ENCODE results near the gene MRRF. TPM values are rescaled to one million over a fixed set of nuclear protein-coding genes. Genes with fewer than 3 reads are reported as not detected.

The MRRF gene
- total RNA-seq, 4 donors from 2014 or later: 20.5 to 29.2 (median 28.5) TPM

- intact Hi-C loops (cut with DNase I): loop anchor here (5.0 to 10.0 kb wide), 3 partner anchors 86 to 563 kb away; partner anchors contain the start of genes PDCL and TTLL11
- H3K27ac ChIP-seq (replicated peaks in 1 of 4): peak overlapping the region; percentile 28 to 92 (median 46)
- no peak for DNase-seq (ENCODE audit: extremely low spot score)
- peaks cover 7 to 43% (median 39%) of the 10 kb centered on the region in 4 donors for H3K36me3 ChIP-seq
- TF ChIP-seq POLR2A (IDR thresholded peaks at IDR 0.05; ENCODE audit: low read depth): no peak
- TF ChIP-seq CTCF (IDR thresholded peaks at IDR 0.05): no peak
- TF ChIP-seq EP300 (IDR thresholded peaks at IDR 0.05): no peak
- peak; percentile 25 to 43 for TF ChIP-seq POLR2AphosphoS5 (IDR thresholded peaks at IDR 0.05)
- H3K4me3 ChIP-seq: no peak overlapping the region
- no peaks in the 10 kb centered on the region for H3K9me3 ChIP-seq
- peaks cover 42 to 54% (median 46%) of the 10 kb centered on the region in 4 donors for H3K4me1 ChIP-seq
- 44% methylated on average over 1 of the region's 1 CpG for WGBS
- no peaks in the 10 kb centered on the region for H3K27me3 ChIP-seq
These were observed 3.2 kb upstream of the MRRF start for GRCh38 chr9:122261469-122261881.

GRCh38 chr9:122262073-122262472, 2.6 kb upstream of the MRRF start:
- TF ChIP-seq POLR2A (IDR thresholded peaks at IDR 0.05; ENCODE audit: low read depth) (no peak), EP300 (IDR thresholded peaks at IDR 0.05) (no peak), CTCF (IDR thresholded peaks at IDR 0.05) (no peak), POLR2AphosphoS5 (IDR thresholded peaks at IDR 0.05) (no peak)
- DNase-seq (ENCODE audit: extremely low spot score): no peak
- H3K27ac ChIP-seq (replicated peaks in 1 of 4): peak overlapping the region; percentile 28 to 92 (median 46)
- no peaks in the 10 kb centered on the region for H3K27me3 ChIP-seq
- intact Hi-C loops (cut with DNase I): loop anchor here (5.0 to 10.0 kb wide), 3 partner anchors 85 to 563 kb away; partner anchors contain the start of genes PDCL and TTLL11
- H3K4me1 ChIP-seq: peaks cover 46 to 55% (median 48%) of the 10 kb centered on the region in 4 donors
- 93% methylated on average over 1 of the region's 1 CpG for WGBS
- no peaks in the 10 kb centered on the region for H3K9me3 ChIP-seq
- peaks cover 7 to 40% (median 35%) of the 10 kb centered on the region in 4 donors for H3K36me3 ChIP-seq
- H3K4me3 ChIP-seq: no peak overlapping the region

GRCh38 chr9:122263699-122264349, 858 bp upstream of the MRRF start:
- Histone ChIP-seq H3K9me3 (no peaks in the 10 kb centered on the region), H3K36me3 (peaks cover 7 to 28% (median 21%) of the 10 kb centered on the region in 4 donors), H3K27ac (replicated peaks in 1 of 4) (peak overlapping the region; percentile 89 to 92 (median 90)), H3K4me3 (peak overlapping the region; percentile 68 to 87 (median 72)), H3K4me1 (peaks cover 46 to 61% (median 51%) of the 10 kb centered on the region in 4 donors), H3K27me3 (no peaks in the 10 kb centered on the region)
- no peak for DNase-seq (ENCODE audit: extremely low spot score)
- 14% methylated on average over 13 of the region's 13 CpGs for WGBS
- intact Hi-C loops (cut with DNase I): loop anchor here (5.0 to 10.0 kb wide), 3 partner anchors 83 to 561 kb away; partner anchors contain the start of genes PDCL and TTLL11
- no peak for TF ChIP-seq POLR2A (IDR thresholded peaks at IDR 0.05; ENCODE audit: low read depth)
- no peak for TF ChIP-seq CTCF (IDR thresholded peaks at IDR 0.05)
- no peak for TF ChIP-seq EP300 (IDR thresholded peaks at IDR 0.05)
- TF ChIP-seq POLR2AphosphoS5 (IDR thresholded peaks at IDR 0.05): no peak

GRCh38 chr9:122265149-122265915, 650 bp downstream of the MRRF start:
- Histone ChIP-seq H3K27ac (replicated peaks in 1 of 4) (peak overlapping the region; percentile 89 to 92 (median 90)), H3K4me3 (peak overlapping the region; percentile 68 to 87 (median 72)), H3K9me3 (no peaks in the 10 kb centered on the region), H3K36me3 (peaks cover 0 to 12% (median 6%) of the 10 kb centered on the region in 4 donors), H3K27me3 (no peaks in the 10 kb centered on the region), H3K4me1 (peaks cover 49 to 56% (median 51%) of the 10 kb centered on the region in 4 donors)
- DNase-seq (ENCODE audit: extremely low spot score): no peak
- intact Hi-C loops (cut with DNase I): loop anchor here (10.0 kb wide), 2 partner anchors 171 to 559 kb away; partner anchors contain the start of genes PDCL and TTLL11
- TF ChIP-seq EP300 (IDR thresholded peaks at IDR 0.05) (no peak), POLR2AphosphoS5 (IDR thresholded peaks at IDR 0.05) (no peak), POLR2A (IDR thresholded peaks at IDR 0.05; ENCODE audit: low read depth) (no peak), CTCF (IDR thresholded peaks at IDR 0.05) (no peak)
- 15% methylated on average over 17 of the region's 17 CpGs for WGBS
